Ishikawa (cell line): ENCODE data around the gene ZNF138.
A peak's percentile ranks its signal among the peaks of the same experiment; 100 is the strongest.

ENCODE experiments used
- CEBPB ChIP-seq: IDR thresholded peaks from 2 replicates; pipeline ENCODE4 v1.6.1; 2012
- CREB1 ChIP-seq: IDR thresholded peaks from 2 replicates; pipeline ENCODE4 v1.6.1; 2012; ENCODE audit warnings: low read depth
- EGR1 ChIP-seq: IDR thresholded peaks from 2 replicates; pipeline ENCODE4 v1.6.1; 2012
- EP300 ChIP-seq: IDR thresholded peaks from 2 replicates; pipeline ENCODE4 v1.6.1; 2012; ENCODE audit warnings: borderline replicate concordance
- FOXM1 ChIP-seq: IDR thresholded peaks from 2 replicates; pipeline ENCODE4 v1.6.1; 2012; ENCODE audit warnings: low read depth, borderline replicate concordance
- MAX ChIP-seq: IDR thresholded peaks from 2 replicates; pipeline ENCODE4 v1.6.1; 2012
- NFIC ChIP-seq: IDR thresholded peaks from 2 replicates; pipeline ENCODE4 v1.6.1; 2012
- RAD21 ChIP-seq: IDR thresholded peaks from 2 replicates; pipeline ENCODE4 v1.6.1; 2012; ENCODE audit warnings: low read depth
- REST ChIP-seq: IDR thresholded peaks from 2 replicates; pipeline ENCODE4 v1.6.1; 2012; ENCODE audit warnings: low read depth, mild to moderate bottlenecking
- TAF1 ChIP-seq: IDR thresholded peaks from 2 replicates; pipeline ENCODE4 v1.6.1; 2012; ENCODE audit warnings: low read depth, mild to moderate bottlenecking
- TCF12 ChIP-seq: IDR thresholded peaks from 2 replicates; pipeline ENCODE4 v1.6.1; 2012; ENCODE audit warnings: low read depth
- TEAD4 ChIP-seq: IDR thresholded peaks from 2 replicates; pipeline ENCODE4 v1.6.1; 2012
- USF1 ChIP-seq: IDR thresholded peaks from 2 replicates; pipeline ENCODE4 v1.6.1; 2012
- YY1 ChIP-seq: IDR thresholded peaks from 2 replicates; pipeline ENCODE4 v1.6.1; 2012; ENCODE audit warnings: low read depth
- ZBTB7A ChIP-seq: IDR thresholded peaks from 2 replicates; pipeline ENCODE4 v1.6.1; 2012; ENCODE audit warnings: low read depth

ZNF138 gene

GRCh38 chr7:64794171-64794844 is at the start of gene ZNF138:
Gene ZNF138 (plus strand): TSS chr7:64794428. CDS start chr7:64794569, 141 bp downstream.
- TF ChIP-seq REST (no peak), RAD21 (no peak), NFIC (0 out of 2 replicates have a peak, but pooled peaks have one; percentile 12), CEBPB (no peak), MAX (peak; percentile 46; the same call in 1 of the 2 replicates), ZBTB7A (no peak), YY1 (0 out of 2 replicates have a peak, but pooled peaks have one; percentile 35), CREB1 (peak; percentile 69), EP300 (no peak), USF1 (no peak), TEAD4 (no peak), TCF12 (no peak), EGR1 (no peak), TAF1 (peak; percentile 68), FOXM1 (no peak)

DNA sequence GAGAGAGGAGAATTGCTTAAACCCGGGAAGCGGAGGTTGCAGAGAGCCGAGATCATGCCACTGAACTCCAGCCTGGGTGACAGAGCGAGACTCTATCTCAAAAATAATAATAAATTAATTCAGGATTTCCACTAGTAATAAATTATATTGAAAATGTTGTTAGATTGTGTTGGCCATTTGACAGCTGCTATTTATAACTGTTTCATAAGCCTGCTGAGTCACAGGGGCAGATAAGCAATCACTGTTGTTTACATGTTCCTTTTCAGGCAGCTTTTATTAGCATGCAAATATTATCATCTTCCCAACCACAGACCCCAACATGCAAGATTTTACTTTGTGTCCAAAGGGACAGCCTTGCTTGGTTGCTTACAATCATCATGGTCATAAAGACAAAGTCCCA is 49.5 kb upstream of the ZNF138 start:
- TF ChIP-seq FOXM1 (no peak), MAX (no peak), CREB1 (no peak), YY1 (no peak), RAD21 (no peak), REST (no peak), CEBPB (no peak), EP300 (no peak), TEAD4 (no peak), ZBTB7A (no peak), EGR1 (no peak), USF1 (no peak)

DNA sequence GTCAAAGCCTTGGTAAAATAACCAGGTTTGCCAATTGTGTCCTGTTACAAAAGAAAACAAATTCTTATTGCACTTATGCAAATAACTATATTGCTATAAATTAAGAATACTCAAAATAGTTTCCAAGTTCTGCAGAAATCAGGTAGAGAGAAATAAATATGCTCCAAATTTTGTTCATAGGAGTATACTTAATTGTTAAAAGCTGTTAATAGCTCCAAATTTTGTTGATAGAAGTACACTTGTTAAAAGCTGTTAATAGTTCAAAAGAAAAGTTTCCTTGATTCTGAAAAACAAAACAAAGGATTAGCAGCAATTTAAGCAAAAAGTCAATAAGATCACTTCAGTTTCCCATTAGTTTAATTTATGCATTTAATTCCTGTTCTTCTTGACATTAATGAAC is 46.4 kb upstream of the ZNF138 start:
- TF ChIP-seq USF1 (no peak), YY1 (no peak), MAX (no peak), CREB1 (no peak), FOXM1 (no peak), TAF1 (no peak), TEAD4 (no peak), RAD21 (no peak), NFIC (no peak)

DNA sequence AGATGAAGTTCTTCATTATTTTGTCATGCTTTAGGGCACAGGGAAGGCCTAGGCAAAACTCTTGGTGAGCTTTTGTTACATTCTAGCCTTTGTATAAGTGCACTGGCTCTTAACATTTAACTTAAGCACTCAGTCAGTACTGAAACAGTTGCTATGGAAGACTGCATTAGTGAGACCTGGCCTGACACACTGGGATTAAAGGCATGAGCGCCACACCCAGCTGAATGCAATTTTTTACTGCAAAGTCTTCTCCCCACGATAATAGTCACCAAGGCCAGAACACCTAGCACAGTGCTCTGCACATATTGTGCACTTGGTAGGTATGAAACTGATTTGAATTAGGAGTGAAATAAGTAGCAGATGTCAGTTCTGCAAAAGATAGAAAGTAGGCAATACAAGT is 41.2 kb upstream of the ZNF138 start:
- TF ChIP-seq MAX (no peak), RAD21 (no peak), FOXM1 (no peak), ZBTB7A (no peak), CREB1 (no peak), YY1 (no peak), EP300 (no peak), CEBPB (no peak), EGR1 (no peak), USF1 (no peak), REST (no peak), TEAD4 (no peak), NFIC (no peak)
